Ureter (tissue), 1 donor: ENCODE results near the gene HS3ST6. TPM values are rescaled to one million over a fixed set of nuclear protein-coding genes. Genes with fewer than 3 reads are reported as not detected.
"Not testable (repeated sequence)": the region's sequence is repeated elsewhere in the genome, so short reads cannot be mapped to it uniquely, and the experiment has no call there.

Experiments
- DNase-seq: peaks from one replicate; pipeline ENCODE4 v3.0.0-alpha.2; 2020; ENCODE audit warnings: low spot score
- total RNA-seq: library from RNA; stranded (reverse); gene quantifications from one replicate; pipeline ENCODE4 v1.2.4, GENCODE V29; 2023
- donor health status: DM: yes; HTN: yes; CAD: no.

Gene HS3ST6
- total RNA-seq, 1 donor from 2014 or later, result 12.9 TPM

DNA sequence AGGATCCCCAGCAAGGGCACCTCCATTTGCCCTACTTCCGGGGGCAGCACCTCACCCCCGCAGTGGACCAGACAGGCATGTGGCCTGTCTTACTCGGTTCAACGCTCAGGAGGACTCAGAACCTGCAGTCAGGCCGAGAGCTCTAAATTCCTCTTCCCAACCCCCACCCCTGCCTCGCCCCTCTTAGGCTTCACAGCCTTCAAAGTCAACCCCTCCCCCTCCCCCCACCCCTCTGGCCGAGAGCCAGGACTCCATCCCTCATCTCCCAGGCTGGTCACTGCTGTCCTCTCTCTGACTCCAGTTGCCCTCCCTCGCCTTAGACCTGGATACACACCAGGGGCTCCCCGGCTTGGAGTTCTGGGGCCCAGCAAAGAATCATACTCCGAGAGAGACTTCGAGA is 8.1 kb upstream of the HS3ST6 start:
- DNase-seq, result no peak

DNA sequence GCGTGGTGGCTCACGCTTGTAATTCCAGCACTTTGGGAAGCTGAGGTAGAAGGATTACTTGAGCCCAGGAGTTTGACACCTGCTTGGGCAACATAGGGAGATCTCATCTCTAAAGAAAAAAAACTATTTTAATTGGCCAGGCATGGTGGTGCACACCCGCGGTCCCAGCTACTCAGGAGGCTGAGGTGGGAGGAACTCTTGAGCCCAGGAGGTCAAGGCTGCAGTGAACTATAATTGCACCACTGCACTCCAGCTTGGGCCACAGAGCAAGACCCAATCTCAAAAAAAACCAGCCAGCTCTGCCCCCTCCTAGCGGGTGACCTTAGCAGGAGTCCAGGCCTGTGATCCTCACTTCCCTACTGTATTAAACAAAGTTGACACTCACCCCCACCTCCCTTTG is 5.9 kb upstream of the HS3ST6 start:
- no peak for DNase-seq

DNA sequence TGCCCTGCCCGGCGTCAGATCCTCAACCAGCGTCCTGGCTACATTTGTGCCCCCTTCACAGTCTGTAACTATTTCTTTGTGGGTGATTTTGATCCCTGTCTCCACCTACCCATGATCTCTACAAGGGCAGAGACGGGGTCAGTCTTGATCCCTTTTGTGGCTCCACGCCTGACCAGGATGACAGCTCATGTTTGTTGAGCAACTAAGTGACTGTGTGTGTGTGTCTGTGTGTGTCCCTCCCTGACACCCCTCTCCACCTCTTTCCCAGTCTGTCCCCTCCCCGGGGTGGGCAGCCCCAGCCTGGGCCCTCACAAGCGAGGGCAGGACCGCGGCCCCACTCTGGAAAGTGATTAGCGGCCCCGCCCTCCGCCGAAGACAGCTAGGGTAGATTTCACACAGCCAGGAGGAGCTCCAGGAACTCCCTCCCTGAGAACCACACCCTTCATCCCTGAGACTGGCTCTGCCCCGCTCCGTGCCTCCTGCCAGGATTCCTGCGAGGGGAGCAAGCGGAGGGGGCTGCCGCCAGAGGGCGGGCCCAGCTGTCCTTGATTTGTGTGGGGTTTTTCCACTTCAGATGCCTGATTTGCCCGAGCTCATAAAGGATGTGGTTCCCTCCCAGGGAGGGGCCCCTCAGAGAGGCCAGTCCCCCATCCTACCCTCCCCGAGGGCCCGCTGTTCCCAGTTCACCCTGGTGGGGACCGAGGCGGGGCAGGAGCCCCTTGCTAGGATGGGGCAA is 5.3 kb upstream of the HS3ST6 start:
- DNase-seq, result no peak

DNA sequence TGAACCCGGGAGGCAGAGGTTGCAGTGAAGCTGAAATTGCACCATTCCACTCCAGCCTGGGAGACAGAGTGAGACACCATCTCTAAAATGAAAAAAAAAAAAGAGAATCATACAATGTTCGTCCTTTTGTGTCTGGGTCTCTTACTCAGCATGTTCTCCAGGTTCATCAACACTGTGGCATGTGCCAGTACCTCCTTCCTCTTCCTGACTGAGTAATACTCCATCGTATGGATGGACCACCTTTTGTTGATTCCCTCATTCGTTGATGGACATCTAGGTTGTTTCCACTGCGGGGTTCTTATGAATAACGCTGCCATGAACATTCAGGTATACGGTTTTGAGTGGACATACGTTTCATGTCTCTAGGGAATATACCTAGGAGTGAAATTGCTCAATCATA is 4.1 kb upstream of the HS3ST6 start:
- DNase-seq, result no peak

DNA sequence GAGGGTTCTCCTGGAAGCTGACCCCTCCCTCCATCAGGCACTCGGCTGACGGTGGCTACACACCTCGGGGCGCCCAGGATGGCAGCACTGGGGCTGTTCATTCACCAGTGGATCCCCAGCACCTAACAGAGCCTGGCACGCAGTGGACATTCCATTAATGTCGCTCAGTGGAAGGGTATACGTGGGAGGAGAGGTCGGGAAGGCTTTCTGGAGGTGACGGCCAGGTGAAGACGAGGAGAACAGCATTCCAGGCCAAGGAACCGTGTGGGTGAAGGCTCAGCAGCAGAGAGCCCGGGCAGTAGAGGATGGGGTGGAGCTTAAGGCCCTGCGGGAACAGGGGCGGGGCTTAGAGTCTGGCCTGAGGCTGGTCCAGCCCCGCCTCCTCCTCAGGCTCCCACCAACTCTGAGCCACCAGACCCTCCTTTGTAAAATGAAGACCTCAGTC is 2.5 kb upstream of the HS3ST6 start:
- no peak for DNase-seq

DNA sequence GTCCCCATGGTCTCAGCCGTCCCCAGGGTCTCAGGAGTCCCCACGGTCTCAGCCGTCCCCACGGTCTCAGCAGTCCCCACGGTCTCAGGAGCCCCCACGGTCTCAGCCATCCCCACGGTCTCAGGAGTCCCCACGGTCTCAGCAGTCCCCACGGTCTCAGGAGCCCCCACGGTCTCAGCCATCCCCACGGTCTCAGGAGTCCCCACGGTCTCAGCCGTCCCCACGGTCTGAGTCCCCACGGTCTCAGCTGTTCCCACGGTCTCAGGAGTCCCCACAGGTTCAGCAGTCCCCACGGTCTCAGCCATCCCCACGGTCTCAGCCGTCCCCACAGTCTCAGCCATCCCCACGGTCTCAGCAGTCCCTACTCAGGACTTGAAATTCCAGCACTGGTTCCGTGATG is 1.9 kb upstream of the HS3ST6 start:
- not testable (repeated sequence) for DNase-seq

DNA sequence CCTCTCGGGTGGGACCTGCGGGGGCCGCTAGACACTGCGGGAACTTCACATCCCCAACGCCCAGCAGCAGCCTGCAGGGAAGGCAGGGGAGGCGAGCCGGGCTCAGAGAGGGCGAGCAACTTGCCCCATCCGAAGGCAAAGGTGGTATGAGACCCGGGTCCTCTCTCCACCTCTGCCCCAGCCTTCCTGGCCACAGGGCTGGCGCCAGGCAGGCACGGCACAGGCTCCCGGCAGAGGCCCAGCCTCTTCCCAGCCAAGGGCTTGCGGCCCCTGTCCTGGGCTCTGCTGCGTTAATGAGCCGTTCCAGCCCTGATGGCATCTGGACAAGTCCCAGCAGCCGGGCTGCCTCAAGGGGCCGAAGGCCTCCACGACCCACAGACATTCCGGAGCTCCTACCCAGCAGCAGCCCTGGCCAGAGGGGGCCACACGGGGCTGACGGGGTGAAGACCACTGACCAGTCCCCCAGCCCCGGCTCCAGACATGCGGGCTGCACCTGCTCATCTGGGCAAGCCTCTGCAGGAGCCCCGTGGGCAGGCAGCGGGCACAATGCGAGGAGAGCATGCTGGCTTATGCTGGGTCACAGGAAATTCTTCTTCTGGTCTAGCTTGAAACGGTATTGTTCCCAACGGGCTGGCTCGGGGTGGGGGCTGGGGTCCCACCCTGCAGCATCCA is 1.2 kb upstream of the HS3ST6 start:
- no peak for DNase-seq

DNA sequence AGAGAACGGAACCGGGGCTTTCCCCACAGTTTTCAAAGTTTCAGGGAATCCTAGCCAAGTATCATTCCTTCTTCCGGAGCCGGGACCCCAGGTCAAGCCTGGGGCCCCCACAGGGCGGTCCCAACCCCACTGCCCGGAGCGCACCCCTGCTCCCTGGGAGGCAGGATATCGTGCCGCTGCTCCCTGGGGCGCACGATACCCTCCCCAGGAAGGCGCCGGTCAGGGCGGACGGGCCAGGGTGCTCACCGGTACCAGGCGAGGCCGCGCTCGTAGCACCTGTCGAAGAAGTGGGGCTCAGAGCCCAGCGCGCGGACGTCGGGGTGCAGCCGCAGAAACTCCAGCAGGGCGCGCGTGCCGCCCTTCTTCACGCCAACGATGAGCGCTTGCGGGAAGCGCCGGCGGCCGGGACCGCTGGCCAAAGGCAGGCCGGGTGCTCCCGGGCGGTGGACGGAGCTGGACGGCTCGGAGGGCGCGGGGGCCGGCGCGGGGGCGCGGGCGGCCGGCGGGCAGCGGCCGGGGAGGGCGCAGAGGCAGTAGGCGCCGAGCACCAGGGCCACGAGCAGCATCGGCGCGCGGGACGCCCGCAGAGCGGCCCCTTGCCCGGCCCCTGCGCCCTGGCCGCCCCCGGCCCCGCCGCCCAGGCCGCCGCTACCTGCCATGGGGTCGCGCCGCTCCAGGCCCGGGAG is 407 bp downstream of the HS3ST6 start:
- DNase-seq, result no peak

DNA sequence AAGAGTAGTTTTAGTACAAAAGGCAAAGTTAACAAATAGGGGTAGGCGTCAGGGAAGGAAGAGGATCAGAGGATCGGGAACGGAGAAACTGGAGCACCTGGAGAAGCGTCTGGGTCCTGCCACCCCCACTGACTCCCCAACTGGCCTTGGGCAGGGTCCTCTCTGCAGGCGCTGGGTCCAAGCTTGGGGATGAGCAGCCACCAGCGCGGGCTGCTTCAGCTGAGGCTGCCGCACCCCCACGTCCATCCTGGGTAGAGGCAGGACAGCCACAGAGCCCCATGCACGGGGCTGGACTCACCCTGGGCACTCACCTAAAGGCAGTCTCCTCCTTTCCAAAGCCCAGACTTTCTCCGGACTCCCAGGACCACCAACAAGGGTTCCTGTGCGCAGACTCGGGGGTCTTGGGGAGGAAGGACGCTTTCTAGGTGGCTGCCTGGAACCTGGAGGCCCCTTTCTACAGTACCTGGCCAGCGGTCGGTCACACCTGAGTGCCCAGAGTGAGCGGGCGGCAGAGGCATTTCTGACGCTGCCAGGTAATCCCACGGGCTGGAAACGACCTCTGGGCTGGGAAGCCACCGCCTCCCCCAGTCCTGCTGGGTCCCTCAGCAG is 1.1 kb downstream of the HS3ST6 start:
- no peak for DNase-seq

DNA sequence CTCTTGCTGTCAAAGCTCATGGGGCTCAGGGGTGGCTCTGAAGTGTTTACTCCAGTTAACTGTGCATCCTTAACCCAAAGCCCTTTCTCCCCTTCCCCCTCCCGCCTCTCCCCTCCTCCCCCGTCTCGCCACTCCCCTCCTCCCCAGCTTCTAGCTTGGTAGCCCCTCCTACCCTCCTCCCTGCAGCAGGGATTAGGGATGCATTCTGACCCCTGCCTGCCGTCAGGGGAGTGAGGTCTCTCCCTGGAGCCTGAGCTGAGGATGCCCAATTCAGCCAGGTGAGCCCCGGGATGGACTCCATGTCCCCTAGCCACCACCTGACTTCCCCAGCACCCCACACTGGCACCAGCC is 1.6 kb downstream of the HS3ST6 start:
- no peak for DNase-seq

DNA sequence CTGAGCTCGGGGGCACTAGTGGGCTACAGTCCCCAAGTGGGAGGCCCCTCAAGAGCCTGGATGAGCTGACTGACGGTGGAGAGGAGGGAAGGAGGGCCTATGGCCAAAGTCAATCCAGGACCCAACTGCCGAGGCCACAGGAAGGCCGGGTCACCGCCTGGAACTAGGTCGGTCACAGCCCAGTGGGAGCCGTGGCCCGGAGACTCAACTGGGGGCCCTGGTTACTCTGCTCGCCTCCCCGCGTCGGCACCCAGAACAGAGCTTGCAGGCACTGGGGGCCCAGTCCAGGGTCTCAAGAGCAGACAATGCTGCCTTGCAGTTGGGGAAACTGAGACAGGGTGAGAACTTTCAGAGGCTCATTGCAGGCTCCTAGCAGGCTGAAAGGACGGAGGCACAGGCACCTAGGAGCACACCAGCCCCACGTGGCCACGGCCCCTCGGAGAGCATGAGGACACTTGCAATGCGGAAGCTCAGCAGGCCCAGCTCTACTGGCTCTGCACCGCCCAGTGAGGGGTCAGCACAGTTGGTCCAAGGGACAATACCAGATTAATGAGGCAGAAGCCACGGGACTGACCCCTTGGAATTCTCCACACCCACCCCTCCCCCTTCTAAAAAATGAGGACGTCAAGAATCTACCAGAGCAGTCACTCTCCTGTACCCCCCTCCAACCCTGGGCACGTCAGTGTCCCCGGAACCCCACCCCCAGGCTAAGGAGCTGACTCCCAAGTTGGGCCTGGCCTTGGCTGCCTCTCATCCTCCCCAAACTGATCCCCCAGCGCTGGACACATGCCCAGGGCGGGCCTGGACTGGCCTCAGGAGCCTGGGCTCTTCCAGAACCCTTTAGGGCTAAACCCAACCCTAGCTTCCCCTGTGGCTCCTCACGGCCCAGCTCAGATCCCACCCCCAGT is 2.2 kb downstream of the HS3ST6 start:
- DNase-seq, result no peak

DNA sequence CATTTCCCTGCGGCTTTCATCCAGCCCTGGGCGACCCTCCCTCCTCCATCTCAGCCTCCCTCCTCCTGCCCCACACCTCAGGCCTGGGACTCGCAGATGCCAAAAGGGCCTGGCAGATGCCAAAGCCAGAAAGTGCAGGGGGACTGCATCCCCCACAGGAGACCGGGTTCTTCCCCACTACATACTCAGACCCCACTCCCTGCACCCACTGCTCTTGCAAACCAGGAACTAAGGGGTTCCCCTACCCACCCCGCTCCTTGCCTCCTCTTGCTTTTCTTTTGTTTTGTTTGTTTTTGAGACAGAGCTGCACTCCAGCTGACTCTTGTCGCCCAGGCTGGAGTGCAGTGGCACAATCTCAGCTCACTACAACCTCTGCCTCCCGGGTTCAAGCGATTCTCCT is 3.2 kb downstream of the HS3ST6 start:
- no peak for DNase-seq

DNA sequence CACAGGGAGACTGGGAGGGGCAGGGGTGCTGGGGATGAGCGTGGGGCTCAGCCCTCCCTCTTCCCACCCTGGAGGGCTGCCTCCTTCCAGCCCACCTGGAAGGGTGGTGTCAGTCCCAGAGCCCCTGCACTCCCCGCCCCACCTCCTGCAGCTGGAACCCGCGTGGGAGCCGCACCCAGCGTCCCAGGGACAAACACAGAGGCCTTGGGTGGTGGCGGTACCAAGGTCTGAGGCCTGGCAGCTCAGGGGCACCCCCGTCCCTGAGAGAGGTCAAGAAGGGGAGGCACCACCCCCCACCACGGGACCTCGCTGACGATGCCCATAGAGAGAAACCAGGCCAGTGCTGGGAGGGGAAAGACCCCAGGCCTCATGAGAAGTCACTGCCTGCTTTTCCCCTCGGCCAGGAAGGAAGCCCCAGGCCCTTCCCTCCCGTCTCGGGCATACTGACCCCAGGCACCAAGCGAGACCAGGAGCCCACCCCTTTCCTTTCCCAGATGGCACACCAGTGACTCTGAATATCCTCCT is 4.1 kb downstream of the HS3ST6 start:
- no peak for DNase-seq

DNA sequence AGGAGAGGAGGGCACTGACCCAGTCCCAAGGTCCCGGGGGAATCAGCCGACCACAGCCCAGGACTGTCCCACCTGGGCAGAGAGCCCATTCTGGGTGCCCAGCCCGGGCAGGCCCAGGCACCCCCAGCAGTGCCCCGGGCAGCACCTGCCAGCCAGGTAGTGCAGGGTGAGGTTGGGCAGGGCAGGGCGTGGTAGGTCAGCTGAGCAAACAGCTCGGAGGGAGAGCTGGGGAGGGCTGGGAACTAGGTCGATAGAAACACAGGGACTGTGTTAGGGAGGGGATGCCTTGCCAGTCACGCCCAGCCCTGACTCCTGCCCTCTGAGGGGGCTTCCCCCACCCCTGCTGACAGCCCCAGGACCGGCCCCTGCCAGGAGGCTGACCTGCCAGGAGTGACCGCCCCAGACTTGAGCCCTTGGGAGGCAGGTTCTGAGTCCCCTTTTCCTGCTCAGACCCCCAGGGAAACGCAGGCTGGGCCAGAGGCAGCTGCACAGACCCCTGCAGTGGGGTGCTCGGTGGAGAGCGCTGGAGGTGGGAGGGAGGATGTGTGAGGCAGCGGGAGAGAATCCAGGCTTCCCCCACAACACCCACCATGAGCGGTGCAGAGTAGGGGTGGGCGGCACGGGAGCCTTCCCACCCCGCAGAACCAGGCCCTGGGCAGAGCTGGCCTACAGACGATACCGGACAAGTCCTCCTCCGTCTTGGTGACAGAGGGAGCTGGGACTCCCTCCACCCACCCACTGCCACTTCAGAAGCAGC is 4.7 kb downstream of the HS3ST6 start:
- peak; percentile 84 for DNase-seq

DNA sequence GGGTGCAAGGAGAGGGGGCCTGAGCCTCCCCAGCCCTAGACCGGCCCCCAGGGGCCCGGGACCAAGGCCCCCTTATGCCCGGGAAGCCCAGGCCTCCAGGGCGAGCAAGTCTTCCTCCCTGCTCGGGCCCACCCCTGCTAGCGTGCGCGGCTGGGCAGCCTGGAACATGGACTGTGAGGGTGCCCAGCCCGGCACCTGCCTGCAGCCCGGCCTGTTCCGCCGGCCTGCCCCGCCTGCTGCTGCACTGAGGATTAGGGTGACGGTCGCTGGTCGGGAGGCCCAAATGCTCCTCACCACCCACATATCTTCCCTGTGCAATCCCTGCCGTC is 6.0 kb downstream of the HS3ST6 start:
- DNase-seq, result no peak

DNA sequence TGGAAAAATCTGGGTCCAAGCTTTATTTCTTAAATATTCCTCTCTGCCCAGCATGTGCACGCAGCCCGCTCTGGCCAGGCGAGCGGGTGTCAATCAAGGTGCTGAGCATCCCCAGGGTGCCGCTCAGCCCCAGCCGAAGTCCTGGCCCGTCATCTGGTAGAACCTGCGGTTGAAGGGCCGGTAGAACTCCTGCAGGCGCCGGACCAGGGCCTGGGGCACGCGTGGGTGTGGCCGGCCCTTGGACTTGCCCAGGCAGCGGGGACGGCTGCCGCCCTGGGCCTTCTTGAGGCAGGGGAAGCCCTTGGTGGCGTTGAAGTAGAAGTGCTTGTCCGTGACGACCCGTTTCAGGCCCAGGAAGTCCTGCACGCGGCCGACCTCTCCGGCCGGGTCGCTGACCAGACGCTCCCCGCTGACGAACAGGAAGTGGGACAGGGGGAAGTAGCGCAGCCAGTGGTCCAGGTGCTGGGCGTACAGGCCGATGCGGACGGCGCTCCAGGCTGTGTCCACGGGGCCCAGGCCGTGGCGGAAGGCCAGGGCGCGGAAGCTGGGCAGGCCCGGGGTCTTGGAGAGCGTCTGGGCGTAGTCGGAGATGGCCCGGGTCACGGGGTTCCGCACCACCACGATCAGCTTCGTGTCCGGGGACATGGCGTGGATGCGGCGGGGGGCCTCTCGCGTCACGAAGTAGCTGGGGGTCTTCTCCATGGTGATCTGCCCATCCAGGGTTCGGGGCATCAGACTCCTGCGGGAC is 6.6 kb downstream of the HS3ST6 start:
- DNase-seq, result no peak

DNA sequence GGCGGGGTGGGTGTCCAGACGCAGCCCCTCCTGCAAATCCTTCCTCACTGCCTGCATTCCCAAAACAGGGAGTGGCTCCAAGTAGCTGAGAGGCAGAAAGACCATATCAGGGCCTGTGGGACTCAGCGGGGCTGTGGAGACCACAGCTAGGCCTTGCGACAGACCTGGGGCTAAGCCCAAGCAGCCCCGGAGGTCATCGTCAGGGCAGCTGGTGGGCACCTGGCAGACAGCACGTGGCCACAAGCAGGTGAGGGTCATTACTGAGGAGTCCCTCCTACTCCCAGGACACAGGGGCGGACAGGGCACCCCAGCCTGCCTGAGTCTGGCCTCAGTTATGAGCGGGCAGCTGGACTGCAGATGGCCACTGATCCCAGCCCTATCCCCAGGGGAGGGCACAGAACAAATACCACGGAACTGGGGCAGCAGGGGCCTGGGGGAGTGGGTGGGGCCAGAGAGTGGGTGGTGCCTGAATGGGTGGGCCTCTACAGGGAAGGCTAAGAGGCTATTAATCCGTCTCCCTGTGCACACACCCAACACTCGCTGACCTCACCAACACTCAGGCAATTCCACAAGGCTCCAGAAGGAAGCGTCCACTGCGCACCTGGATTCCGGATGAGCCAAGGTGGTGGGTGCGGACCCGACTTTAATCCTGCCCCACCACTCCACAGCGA is 8.5 kb downstream of the HS3ST6 start:
- no peak for DNase-seq

DNA sequence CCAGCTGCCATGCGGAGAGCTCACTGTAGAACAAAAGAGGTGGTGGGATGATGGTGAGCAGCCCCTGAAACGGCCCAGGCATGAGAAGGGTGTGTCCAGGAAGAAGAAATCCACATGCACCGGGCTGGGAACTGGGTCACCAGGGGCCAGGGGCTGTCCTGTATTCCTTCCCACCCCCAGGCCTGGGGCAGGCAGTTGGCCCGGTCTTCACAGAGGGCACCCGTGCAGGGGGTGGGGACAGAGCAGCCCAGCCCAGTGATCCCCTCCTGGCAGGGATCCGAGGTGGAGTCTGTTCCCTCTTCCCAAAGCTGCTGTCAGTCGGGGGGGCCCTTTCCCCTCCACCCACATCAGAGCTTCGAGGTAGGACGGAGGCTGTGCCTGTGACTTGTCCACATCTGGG is 9.2 kb downstream of the HS3ST6 start:
- DNase-seq, result no peak

DNA sequence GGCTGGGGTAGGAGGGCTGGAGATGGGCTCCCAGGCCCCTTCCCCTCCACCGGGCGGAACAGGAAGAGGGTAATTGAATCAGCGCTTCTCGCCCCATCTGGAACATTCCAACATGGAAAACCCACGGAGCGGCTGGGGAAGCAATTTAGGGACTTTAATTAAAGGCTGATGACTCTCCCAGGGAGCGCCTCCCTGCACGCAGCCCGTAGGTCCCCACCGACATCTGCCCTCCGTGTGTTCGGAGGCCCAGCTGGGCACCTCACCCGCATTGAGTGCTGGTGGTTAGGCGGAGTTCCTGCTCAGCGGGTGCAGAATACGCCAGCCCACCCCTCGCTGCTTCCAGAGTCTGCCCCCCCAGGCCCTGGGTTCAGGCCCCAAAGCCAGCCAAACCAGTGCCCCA is 10.0 kb downstream of the HS3ST6 start:
- no peak for DNase-seq
